SHP77 (cell line): ENCODE data around the gene DYNLL1.
"Not testable (repeated sequence)": the region's sequence is repeated elsewhere in the genome, so short reads cannot be mapped to it uniquely, and the experiment has no call there.

ENCODE experiments used
- DNase-seq, 2 experiments: peaks; one replicate each; lab custom pipeline; 2025; lab: John Stamatoyannopoulos, UW

DYNLL1 gene

GRCh38 chr12:120474616-120474960 is 21.3 kb upstream of the DYNLL1 start:
- DNase-seq, result no peak

GRCh38 chr12:120475643-120476042 is 20.3 kb upstream of the DYNLL1 start:
- no peak for DNase-seq

GRCh38 chr12:120479458-120479857 is 16.5 kb upstream of the DYNLL1 start:
- DNase-seq, result no peak

- no peak for DNase-seq
These were observed 15.7 kb upstream of the DYNLL1 start for GRCh38 chr12:120480211-120480610.

GRCh38 chr12:120481022-120481767 is 14.7 kb upstream of the DYNLL1 start:
- no peak for DNase-seq

GRCh38 chr12:120483621-120484020 is 12.3 kb upstream of the DYNLL1 start:
- DNase-seq, result no peak

GRCh38 chr12:120485961-120486881 is 9.7 kb upstream of the DYNLL1 start:
- DNase-seq, result no peak

- DNase-seq, result not testable (repeated sequence)
These were observed 8.4 kb upstream of the DYNLL1 start for GRCh38 chr12:120487552-120487951.

GRCh38 chr12:120488057-120488640 is 7.8 kb upstream of the DYNLL1 start:
- no peak for DNase-seq

- no peak for DNase-seq
These were observed 6.9 kb upstream of the DYNLL1 start for GRCh38 chr12:120489018-120489417.

- no peak for DNase-seq
These were observed 5.6 kb upstream of the DYNLL1 start for GRCh38 chr12:120490325-120490724.

GRCh38 chr12:120490833-120491512 is 4.9 kb upstream of the DYNLL1 start:
- no peak for DNase-seq

- peak in 1 of 2 experiments; percentile 30 for DNase-seq
These were observed 655 bp upstream of the DYNLL1 start for GRCh38 chr12:120495186-120495730.

- peak; percentile 4 to 38 for DNase-seq
These were observed 764 bp downstream of the DYNLL1 start for GRCh38 chr12:120496413-120497340.

GRCh38 chr12:120497524-120498150 is 1.7 kb downstream of the DYNLL1 start:
- no peak for DNase-seq

GRCh38 chr12:120498870-120499515 is 3.1 kb downstream of the DYNLL1 start:
- DNase-seq, result no peak

- no peak for DNase-seq
These were observed 4.7 kb downstream of the DYNLL1 start for GRCh38 chr12:120500581-120500980.

GRCh38 chr12:120504587-120504986 is 8.7 kb downstream of the DYNLL1 start:
- DNase-seq, result no peak

- DNase-seq, result no peak
These were observed 12.6 kb downstream of the DYNLL1 start for GRCh38 chr12:120508537-120508936.

- no peak for DNase-seq
These were observed 18.1 kb downstream of the DYNLL1 start for GRCh38 chr12:120514002-120514401.
